Activated T-helper 9 cell treated with anti-CD3 and anti-CD28 coated beads, Interleukin-2, amount 50 U/mL, for 16 hours (primary cell): ENCODE results near the gene NSMF.

Experiments
- DNase-seq: peaks from one replicate; pipeline ENCODE4 v3.0.0-alpha.2; 2020; ENCODE audit warnings: low read depth

Gene NSMF

DNA sequence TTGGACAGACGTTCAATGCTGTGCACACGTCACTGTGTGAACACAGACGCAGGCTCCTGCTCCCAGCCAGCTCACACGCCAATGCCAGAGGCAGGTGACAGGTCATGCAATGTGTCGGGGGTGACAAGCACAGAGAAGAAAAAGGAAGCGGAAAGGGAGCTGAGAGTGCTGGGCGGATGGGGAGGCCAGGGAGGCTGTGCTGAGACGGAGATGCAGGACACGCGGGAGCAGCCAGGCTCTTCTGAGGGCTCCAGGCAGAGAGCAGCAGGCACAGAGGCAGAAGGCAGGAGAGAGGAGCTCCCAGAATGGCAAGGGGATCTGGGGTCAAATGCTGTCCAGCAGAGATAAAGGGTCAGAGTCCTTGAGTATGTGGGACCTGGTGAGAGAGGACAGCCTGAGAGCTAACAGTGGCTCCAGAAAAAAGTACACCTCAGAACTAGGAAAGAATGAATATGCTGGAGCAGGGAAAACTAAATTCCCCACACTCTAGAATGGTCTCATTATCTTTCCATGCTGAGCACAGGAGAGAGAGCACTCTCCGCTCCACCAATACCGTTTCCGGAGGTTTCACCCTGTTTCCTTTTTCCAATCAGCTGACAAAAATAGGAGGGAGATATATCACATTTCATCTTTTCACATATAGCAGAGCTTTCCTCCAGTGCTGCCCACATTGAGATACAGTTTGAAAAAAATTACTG, 32.8 kb upstream of the NSMF start:
- DNase-seq = no peak

DNA sequence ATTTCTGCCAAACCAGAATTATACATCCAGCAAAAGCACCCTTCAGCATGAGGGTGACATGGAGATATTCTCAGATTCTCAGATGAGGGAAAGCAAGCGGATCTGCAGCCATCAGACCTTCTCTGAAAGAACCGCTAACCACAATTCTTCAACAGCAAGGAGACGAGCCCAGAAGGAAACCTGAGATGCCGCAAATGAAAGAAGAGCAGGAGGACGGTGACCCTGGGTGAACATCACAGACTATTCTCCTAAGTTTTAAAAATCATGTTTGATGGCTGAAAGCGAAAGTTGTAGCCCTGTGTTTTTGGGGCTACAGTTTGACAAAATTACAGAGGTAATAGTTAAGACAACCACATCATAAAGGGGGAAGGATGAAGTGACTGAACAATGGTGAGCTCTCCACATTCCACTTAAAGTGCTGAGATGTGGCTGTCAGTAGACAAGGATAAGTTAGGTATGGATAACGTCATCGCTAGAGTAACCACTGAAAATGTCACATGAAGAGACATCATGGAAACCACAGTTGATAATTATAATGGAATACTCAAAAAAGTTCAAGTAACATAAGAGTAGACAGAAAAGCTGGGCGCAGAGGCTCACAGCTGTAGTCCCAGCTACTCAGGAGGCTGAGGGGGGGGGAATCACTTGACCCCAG, 31.5 kb upstream of the NSMF start:
- DNase-seq = no peak

DNA sequence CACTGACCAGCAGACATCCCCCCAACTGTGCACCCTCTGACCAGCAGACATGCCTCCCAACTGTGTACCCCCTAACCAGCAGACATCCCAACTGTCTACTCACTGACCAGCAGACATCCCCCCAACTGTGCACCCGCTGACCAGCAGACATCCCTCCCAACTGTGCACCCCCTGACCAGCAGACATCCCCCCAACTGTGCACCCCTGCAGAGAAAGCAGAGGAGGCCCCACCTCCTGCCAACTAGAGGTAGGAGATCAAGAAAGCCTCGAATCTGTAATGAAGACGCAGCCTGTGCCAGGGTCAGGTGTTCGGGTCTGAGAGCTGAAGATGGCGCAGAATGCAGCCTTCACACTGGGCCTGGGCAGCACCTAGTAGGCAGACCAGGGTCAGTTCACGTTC, 29.8 kb upstream of the NSMF start:
- DNase-seq = no peak

DNA sequence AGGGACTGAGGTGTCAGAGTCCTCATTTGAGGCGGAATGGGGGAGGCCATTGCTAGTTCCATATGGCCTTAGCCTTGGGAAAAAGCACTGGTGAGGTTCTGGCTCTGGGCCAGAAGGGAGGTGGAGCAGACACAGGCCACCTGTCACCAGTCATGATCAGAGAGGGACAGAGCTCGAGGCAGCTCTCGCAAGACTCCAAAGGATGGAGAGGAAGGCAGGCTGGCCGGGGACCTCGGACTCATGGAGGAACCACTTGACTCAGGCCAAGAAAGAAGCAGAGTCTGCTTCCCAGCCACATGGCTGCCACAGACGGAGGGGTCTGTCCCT, 29.2 kb upstream of the NSMF start:
- no peak for DNase-seq

DNA sequence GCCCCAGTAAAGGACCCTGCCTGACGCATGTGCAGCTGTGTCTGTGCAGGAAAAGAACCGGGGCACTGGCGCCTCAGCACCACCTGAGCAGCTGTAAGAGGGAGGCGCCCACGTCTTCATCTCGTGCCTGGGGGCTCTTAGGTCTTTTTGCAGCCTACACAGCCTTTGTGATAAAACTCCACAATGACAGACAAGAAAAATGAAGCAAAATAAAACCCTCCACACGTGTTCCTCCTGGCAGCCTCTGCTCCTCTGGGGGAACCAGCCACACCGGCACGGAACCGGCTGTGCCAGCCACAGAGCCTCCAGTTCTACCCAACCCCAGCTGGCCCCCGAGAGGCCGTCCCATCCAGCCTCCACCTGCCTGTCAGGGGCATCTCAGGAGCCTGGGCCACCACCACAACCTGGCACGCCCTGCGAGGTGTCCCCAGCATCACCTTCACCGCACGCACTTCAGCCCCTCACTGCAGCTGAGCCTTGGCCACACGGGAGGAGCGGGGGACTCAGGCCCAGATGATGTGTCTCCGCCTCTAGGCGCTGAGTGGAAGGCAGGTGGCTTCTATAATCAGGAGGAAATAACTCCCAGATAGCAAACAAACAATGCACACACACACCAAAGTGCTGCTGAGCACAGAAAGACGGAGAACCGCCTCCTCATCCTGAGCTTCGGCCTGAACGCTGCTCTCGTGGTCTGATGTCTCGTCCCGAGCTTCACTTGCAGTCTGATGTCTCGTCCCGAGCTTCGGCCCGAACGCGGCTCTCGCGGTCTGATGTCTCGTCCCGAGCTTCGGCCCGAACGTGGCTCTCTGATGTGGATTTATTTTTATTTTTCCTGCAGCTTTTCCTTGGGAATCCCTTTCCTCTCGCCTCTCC, 28.6 kb upstream of the NSMF start:
- DNase-seq = no peak

DNA sequence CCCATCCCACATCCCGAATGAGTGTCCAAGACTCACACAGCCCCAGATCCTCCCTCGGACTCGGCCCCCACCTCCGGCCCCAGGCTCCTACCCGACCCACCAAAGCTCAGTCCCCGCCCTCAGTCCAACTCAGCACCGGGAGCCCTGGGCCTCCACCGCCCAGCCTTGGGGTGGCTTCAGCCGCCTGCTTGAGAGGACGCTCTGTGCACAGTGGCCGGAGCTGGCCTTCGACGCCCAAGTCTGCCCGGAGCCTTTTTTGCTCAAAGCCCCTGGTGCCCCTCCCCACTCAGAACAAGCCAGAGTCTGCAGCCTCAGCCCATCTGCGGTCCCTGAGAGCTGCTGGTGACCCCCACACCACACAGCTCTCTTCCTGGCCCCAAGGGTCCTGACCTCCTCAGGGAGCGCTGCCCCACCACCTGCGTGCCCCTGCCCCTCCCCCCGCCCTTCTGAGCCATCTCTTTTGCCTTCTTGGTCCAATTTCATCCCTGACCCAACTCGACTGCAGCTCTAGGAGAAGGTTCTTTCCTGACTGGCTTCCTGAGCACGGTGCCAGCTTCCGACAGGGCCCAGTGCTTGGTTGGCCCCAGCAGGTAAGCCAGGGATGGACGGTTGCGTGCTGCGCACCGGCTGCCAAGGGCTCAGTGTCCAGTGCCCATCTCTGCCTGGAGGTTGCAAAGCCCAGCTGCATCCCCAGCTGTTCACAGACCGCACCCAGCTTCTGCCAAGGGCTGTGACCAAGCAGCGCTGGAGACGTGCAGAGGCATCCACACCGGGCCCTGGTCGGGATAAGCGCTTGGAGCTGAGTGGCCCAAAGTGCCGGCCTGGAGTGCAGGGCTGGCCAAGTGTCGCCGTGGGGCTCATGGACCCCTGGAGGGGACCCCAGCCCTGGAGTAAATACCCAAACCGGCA, 27.7 kb upstream of the NSMF start:
- DNase-seq = no peak

DNA sequence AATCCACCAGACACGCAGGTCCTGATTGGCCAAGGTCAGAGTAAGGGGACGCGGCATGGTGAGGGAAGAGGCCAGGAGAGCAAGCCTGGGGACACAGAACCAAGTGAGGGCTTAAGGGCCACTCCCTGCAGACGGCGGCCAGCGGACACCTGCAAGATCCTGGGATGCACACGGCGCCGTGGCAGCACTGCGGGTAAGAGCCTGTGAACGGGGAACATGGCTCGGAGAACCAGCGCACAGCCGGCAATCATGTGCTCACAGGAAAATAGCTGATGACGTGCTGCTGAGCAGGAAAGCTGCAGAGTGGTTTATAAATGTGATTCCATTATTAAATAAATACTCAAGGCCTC, 27.0 kb upstream of the NSMF start:
- no peak for DNase-seq

DNA sequence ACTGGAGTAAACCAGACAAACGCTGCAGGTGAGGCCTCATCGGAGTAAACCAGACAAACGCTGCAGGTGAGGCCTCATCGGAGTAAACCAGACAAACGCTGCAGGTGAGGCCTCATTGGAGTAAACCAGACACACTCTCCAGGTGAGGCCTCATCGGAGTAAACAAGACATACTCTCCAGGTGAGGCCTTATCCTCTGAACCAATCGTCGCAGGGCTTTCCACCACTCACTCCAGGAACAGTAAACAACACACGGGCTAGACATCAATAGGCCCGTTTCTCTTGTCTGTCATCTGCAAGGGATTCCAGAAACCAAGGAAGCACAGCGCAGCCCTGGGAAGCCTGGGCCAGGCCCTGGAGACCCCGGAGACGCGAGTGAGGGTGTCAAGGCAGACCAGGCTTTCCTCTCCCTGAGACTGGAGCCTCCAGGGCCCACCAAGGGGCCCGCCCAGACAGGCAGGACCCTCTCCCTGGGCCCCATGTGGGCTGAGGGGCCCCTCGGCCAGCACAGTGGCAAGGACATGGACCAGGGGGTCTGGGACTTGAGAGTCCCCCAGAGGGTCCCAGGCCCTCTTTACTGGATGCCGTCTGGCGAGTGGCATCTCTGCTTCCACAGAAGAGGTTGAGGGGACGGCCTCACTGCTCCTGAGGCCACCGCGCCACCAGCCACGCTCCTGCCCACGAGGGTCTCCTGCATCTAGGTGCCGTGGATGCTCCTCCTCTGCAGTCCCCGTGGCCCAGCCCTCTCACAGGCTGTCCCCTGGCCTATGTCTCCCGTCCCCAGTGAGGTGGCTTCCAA, 26.4 kb upstream of the NSMF start:
- DNase-seq = no peak

DNA sequence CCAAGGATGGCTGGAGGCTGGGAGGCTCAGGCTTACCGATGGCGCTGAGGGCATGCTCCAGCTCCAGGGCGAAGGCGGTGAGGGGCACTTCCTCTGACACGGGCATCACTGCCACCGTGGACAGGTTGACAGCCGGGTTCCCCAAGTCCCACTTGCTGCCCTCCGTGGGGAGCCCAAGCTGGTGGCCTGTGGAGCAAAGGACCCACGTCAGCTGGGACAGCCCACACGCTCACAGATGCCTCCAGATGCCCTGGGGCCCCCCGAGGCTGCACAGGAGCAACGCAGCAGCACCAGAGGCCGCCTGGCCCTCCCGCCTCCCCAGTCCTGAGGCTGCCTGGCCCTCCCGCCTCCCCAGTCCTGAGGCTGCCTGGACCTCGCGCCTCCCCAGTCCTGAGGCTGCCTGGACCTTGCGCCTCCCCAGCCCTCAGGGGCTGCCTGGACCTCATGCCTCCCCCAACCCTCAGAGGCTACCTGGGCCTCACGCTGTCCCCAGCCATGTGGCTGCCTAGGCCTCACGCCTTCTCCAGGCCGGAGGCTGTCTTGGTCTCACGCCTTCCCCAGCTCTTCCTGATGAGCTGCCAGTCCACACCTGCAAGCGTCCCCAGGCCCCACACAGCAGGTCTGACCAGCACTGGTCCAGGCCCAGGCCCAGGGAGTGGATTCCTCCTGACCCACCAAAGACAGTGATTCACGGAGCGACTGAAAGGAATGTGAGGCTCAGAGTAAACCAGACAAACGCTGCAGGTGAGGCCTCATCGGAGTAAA, 25.6 kb upstream of the NSMF start:
- DNase-seq = no peak

DNA sequence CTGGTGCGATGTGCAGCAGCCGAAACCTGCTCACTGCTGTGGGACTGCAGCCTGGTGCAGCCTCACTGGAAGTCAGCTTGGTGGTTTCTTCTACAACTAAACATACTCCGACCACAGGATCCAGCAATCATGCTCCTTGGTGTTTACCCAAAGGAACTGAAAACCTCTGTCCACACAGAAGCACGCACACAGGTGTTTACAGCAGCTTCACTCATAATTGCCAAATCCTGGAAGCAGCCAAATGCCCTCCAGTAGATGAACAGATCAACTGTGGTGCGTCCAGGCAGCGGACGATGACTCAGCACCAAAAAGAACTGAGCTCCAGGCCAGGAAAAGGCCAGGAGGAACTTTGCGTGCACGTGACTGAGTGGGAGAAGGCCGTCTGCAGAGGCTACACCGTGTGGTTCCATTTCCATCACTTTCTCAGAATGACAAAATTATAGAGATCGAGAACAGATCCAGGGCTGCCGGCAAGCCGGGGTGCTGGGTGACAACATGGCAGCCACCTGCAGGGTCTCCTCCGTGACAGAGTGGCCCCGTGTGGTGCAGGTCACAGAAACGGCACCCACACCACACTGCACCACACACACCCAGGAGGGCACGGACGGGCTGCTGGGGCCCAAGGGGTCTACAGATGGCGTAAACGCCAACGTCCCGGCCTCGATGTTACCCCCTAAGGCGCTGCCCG, 23.1 kb upstream of the NSMF start:
- DNase-seq = no peak

DNA sequence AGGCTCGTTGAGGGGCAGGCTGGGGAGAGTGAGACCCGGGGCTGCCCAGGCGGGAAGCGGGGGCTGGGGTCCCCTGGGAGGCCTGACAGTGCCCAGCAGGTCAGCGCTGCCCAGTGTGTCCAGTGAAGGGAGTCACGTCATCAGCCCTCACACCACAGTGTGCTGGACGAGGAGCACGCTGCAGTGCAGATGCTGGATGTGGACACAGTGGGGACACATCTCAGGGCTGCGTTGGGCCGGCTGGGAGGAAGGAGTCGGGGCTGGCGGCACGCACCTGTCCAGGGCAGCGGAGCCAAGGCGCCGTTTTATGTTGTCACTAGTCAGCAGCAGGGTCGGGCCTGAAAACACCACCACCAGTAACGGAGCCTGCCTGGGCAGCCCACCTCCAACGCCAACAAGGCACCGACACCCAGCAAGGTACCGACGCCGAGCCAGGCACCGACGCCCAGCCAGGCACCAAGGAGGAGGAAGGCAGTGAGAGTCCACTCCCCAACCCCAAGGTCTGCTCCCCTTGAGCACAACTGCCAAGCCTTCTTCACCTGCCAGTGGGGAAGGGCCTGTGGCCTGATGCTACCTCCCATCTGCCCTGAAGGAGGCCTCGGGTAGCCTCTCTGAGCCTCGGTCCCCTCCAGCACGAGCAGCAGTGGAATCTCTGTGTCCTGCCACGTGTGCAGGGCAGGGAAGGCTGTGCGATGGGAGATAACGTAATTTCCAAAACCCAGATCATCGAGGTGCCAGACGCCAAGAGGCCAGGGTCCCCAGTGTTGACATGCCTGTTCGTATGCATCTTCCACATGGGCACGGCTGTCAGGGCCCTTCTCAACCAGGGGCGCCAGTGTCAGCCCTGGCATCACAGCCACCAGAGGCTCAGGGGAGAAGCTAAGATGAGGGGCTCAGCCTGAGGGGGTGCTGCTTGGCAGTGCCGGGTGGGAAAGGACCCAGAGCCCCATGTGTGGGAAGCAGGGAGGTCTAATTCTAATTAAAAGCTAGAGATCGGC, 21.9 kb upstream of the NSMF start:
- no peak for DNase-seq

DNA sequence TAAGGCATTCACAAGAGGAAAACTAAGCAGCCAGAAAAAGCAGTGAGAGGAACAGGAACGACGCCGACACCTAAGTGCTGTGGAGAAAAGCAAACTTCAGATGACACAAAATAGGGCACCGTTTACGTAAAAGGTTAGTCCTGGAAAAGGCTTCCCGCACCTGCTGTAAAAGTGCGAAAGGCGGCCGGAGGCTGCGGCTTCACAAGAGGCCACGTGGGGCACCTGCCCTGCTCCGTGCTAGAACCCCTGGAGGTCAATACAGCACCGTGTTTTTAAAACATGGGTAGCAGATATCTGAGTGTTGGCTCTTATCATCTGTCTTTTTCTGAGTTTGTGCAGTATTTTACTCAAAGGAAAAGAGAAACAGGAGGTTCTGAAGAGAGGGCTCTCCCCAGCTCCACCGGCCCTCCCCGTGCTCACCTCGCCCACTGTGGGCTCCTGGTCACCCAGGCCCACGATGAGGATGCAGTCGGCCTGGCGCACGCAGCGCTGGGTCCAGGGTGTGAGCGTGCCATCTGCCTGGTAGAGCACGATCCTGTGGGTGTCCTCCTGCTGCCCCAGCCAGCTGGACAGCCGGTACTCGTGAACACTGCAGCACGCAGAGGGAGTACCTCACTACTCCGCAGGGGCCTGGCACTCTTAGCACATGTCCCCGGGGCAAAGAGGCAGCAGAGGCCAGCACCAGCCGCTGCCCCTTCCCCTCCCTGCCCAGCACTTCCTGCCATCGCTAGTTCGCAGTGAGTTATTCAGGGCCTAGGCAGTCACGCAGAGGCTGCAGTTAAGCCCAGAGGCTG, 21.0 kb upstream of the NSMF start:
- DNase-seq = no peak

DNA sequence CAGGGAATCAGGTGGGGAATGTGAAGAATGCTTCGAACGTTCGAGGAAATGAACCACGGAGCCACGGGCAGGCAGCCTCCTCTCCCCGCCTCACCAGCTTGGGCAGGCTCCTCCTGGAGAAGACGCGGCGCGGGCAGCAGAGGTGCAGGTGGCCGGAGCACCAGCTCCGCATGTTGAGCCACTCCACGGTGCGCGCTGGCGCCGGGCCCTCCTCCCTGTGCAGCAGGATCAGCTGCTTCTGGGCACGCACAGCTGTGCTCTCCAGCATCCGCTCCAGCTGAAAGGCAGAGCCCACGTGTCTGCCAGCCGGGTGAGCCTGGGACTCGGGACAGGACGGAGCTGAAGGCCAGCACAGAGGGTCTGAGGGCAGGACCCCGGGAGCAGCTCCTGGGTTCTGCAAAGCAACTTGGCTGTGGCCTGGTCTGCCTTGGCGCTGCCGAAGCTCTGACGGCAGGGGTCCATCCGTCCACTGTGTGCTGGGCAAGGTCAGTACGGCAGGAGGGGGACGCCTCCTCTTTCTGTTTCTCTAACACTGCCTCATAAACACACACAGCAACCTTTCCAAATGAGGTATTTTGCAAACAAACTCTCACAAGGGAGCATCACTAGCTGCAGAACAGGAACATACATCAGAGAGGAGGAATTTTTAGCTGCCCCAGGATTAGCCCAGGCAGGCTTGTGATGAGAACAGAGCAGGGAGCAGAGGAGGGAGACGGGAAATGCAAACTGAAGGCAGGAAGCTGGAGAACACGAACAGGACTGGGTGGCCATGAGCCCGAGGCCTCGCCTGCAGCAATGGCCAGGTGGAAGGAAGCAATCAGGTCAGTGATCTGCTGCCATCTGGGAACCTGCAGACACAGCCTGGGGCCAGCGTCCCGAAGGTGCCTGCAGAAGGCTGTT, 20.1 kb upstream of the NSMF start:
- no peak for DNase-seq

DNA sequence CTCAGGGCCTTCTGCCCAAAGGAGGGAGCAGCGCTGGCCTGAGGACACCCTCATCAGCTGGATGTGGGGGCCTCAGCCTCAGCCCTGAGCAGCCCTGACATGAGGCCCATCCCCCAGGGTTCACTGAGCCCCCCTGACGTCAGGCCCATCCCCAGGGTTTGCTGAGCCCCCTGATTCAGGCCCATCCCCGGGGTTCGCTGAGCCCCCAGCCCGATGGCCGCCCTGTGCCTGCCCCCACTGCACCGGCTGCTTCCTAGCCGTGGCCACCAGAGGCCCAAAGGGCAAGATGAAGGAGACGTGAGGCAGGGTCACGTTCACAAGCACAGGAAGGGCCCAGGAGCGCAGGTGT, 19.5 kb upstream of the NSMF start:
- DNase-seq = no peak

DNA sequence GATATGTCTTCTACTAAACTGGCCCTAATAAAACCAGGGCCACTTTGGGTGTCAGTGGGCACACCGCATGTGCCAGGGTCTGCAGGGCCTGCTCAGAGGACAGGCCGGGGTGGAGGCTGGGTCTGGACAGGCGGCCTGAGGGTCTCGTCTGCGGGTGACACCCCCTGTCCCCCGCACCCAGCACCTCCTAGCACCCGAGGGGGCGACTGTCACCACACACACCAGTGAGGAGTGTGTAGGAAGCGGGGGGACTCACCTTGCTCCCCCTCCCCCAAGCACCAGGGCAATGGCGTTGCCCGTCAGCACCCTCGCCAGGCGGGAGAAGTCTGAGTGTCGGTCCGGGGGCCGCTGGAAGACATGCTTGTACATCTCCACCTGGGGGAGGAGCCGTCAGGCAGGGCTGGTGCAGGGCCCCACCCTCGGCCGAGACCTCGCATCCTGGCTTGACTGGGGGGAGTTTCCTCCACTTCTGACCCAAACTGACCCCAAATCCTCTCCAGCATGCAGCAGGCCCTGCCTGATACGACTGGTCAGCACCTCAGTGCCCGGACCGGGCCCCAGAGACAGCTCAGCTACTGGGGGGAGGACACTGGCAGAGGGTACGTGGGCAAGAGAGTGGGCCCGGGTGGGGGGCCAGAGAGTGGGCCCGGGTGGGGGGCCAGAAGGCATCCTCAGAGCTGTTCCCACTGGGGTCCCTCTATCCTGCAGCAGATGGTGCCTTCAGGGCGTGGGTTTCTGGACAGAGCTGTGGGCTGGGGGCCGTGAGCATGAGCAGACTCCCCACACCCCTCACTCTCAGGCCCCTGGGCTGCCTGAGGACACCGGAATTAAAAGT, 18.9 kb upstream of the NSMF start:
- DNase-seq = no peak

DNA sequence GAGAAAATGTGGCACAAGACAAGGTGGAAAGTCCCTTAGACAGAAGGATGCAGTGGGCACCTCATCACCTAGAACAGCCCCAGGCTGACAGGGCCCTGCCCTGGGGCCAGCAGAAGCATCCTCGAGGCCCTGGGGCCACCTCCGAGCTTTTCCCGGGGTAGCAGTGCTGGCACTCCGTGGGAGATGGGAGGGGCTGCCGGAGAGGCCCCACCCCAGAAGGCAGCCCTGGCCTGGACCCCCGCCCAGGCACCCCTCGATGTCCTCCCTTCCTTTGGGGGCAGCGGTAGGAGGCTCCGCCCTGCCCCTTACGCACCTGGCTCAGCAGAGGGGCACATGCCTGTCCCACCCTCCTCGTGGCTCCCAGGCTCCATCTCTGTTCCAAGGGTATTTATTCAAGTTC, 17.7 kb upstream of the NSMF start:
- no peak for DNase-seq
